Peyer's patch (tissue), 4 donors: ENCODE data around the gene COL27A1. TPM values are rescaled to one million over a fixed set of nuclear protein-coding genes. Genes with fewer than 3 reads are reported as not detected.

Experiments used
- DNase-seq, 3 donors: peaks; one replicate each; pipeline ENCODE4 v3.0.0-alpha.2; 2017 to 2019
- H3K27ac ChIP-seq, 4 donors: fragments of 200-600 bp; sonication (generic); one replicate each; pipeline ENCODE4 v1.5.1; 2016 to 2019
- H3K27me3 ChIP-seq, 2 donors: fragments of 200-600 bp; sonication (generic); one replicate each; pipeline ENCODE4 v1.5.1; 2019
- H3K36me3 ChIP-seq, 3 donors: fragments of 200-600 bp; sonication (generic); one replicate each; pipeline ENCODE4 v1.5.1; 2016 to 2019
- H3K4me1 ChIP-seq, 4 donors: fragments of 200-600 bp; sonication (generic); one replicate each; pipeline ENCODE4 v1.5.1; 2016 to 2019
- H3K4me3 ChIP-seq, 4 donors: fragments of 200-600 bp; sonication (generic); 1 replicate in 3 of 4; 2 replicates in 1 of 4; pipeline ENCODE4 v1.5.1; 2016 to 2019; ENCODE audit warnings: mild to moderate bottlenecking in 1 of 4
- H3K9me3 ChIP-seq, 4 donors: fragments of 200-600 bp; sonication (generic); one replicate each; pipeline ENCODE4 v1.5.1; 2016 to 2019; ENCODE audit warnings: mild to moderate bottlenecking in 1 of 4
- CTCF ChIP-seq, 6 experiments: fragments of 450-650 bp in 4 of 6; fragments of 200-600 bp in 2 of 6; sonication (generic) in 1 of 6; IDR thresholded peaks; one replicate each; pipeline ENCODE4 v1.5.1; 2017 to 2019; ENCODE audit warnings: antibody characterized with exemption in 6 of 6, mild to moderate bottlenecking in 3 of 6, moderate library complexity in 1 of 6
- POLR2A ChIP-seq, 2 donors: fragments of 450-650 bp; IDR thresholded peaks; one replicate each; pipeline ENCODE4 v1.5.1; 2017; ENCODE audit warnings: antibody characterized with exemption in 2 of 2, mild to moderate bottlenecking in 2 of 2, moderate library complexity in 2 of 2
- total RNA-seq, 4 donors: library from RNA; depleted of rRNA; stranded (reverse); fragments of >200 nt; gene quantifications; one replicate each; pipeline ENCODE4 v1.1.0, GENCODE V29; 2016

COL27A1 gene
- total RNA-seq, 4 donors from 2014 or later, result 5.8 to 23.1 (median 7.2) TPM

GRCh38 chr9:114202396-114202795 is 47.1 kb downstream of the COL27A1 start:
- Histone ChIP-seq H3K4me3 (no peak overlapping the region), H3K4me1 (peaks cover 0 to 8% (median 0%) of the 10 kb centered on the region in 4 donors), H3K27ac (no peak overlapping the region), H3K9me3 (no peaks in the 10 kb centered on the region), H3K27me3 (no peaks in the 10 kb centered on the region), H3K36me3 (no peaks in the 10 kb centered on the region)
- no peak for TF ChIP-seq POLR2A (IDR thresholded peaks at IDR 0.05)
- TF ChIP-seq CTCF (IDR thresholded peaks at IDR 0.05), result no peak
- DNase-seq, result no peak

GRCh38 chr9:114202849-114203248 is 47.5 kb downstream of the COL27A1 start:
- no peak for TF ChIP-seq CTCF (IDR thresholded peaks at IDR 0.05)
- no peak for TF ChIP-seq POLR2A (IDR thresholded peaks at IDR 0.05)
- no peaks in the 10 kb centered on the region for H3K27me3 ChIP-seq
- H3K4me3 ChIP-seq, result no peak overlapping the region
- H3K27ac ChIP-seq, result no peak overlapping the region
- peaks cover 0 to 9% (median 0%) of the 10 kb centered on the region in 4 donors for H3K4me1 ChIP-seq
- no peaks in the 10 kb centered on the region for H3K9me3 ChIP-seq
- H3K36me3 ChIP-seq, result no peaks in the 10 kb centered on the region
- DNase-seq, result no peak

- H3K27ac ChIP-seq, result no peak overlapping the region
- no peaks in the 10 kb centered on the region for H3K9me3 ChIP-seq
- H3K4me1 ChIP-seq, result peaks cover 0 to 9% (median 0%) of the 10 kb centered on the region in 4 donors
- H3K4me3 ChIP-seq, result no peak overlapping the region
- H3K36me3 ChIP-seq, result no peaks in the 10 kb centered on the region
- no peak for TF ChIP-seq CTCF (IDR thresholded peaks at IDR 0.05)
- TF ChIP-seq POLR2A (IDR thresholded peaks at IDR 0.05), result no peak
- DNase-seq, result no peak
- H3K27me3 ChIP-seq, result no peaks in the 10 kb centered on the region
These were observed 48.2 kb downstream of the COL27A1 start for GRCh38 chr9:114203410-114204140.

- H3K4me1 ChIP-seq, result peaks cover 0 to 9% (median 0%) of the 10 kb centered on the region in 4 donors
- H3K9me3 ChIP-seq, result no peaks in the 10 kb centered on the region
- H3K36me3 ChIP-seq, result no peaks in the 10 kb centered on the region
- no peak for DNase-seq
- no peaks in the 10 kb centered on the region for H3K27me3 ChIP-seq
- H3K27ac ChIP-seq, result no peak overlapping the region
- H3K4me3 ChIP-seq, result no peak overlapping the region
- TF ChIP-seq CTCF (IDR thresholded peaks at IDR 0.05) (no peak), POLR2A (IDR thresholded peaks at IDR 0.05) (no peak)
These were observed 48.9 kb downstream of the COL27A1 start for GRCh38 chr9:114204265-114204664.

- H3K9me3 ChIP-seq, result no peaks in the 10 kb centered on the region
- no peaks in the 10 kb centered on the region for H3K36me3 ChIP-seq
- DNase-seq, result no peak
- TF ChIP-seq POLR2A (IDR thresholded peaks at IDR 0.05) (no peak), CTCF (IDR thresholded peaks at IDR 0.05) (no peak)
- H3K4me3 ChIP-seq, result no peak overlapping the region
- no peaks in the 10 kb centered on the region for H3K27me3 ChIP-seq
- H3K4me1 ChIP-seq, result peaks cover 0 to 9% (median 0%) of the 10 kb centered on the region in 4 donors
- H3K27ac ChIP-seq, result no peak overlapping the region
These were observed 50.1 kb downstream of the COL27A1 start for GRCh38 chr9:114205171-114206015.
